Panc1 (cell line): ENCODE data around the gene FARS2.

Experiments used
- CTCF ChIP-seq: fragments of 450-650 bp; IDR thresholded peaks from 2 replicates; pipeline ENCODE4 v1.5.1; 2017; ENCODE audit warnings: mild to moderate bottlenecking
- POLR2AphosphoS5 ChIP-seq: IDR thresholded peaks from 2 replicates; pipeline ENCODE4 v1.6.1; 2012; ENCODE audit warnings: mild to moderate bottlenecking, low read depth, low read length, moderate library complexity

DNA sequence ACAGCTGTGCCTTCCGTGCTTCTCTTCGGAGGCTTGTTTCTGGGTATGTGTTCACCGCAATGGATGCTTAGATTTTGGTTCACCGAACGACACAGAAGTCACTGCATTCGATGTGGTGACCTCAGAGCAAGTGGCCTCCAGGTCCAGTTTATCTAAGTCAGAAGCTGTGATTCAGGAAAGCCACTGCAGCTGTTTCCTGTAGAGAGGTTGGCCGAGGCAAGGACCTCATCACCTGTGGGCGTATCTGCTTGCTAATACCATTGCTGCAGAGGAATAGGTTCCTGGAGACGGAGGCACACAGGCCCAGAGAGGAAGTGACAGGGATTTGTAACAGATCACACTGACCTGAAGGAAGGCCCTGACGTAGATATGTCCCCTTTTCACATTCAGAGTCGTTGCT is 82.7 kb downstream of the FARS2 start:
- no peak for TF ChIP-seq CTCF
- no peak for TF ChIP-seq POLR2AphosphoS5
